Stimulated activated CD4-positive, alpha-beta T cell treated with anti-CD3 and anti-CD28 coated beads, Interleukin-1b, Interleukin-23, amount 100 ng/mL, for 24 hours (primary cell): Measurements from ENCODE around the gene TMEM18.

Experiments used
- DNase-seq, 4 experiments: peaks; one replicate each; pipeline ENCODE4 v3.0.0-alpha.2; 2020; ENCODE audit warnings: low read depth in 4 of 4, low spot score in 1 of 4

Gene TMEM18

GRCh38 chr2:635687-636621, 41.3 kb downstream of the TMEM18 start:
- DNase-seq: no peak

DNA sequence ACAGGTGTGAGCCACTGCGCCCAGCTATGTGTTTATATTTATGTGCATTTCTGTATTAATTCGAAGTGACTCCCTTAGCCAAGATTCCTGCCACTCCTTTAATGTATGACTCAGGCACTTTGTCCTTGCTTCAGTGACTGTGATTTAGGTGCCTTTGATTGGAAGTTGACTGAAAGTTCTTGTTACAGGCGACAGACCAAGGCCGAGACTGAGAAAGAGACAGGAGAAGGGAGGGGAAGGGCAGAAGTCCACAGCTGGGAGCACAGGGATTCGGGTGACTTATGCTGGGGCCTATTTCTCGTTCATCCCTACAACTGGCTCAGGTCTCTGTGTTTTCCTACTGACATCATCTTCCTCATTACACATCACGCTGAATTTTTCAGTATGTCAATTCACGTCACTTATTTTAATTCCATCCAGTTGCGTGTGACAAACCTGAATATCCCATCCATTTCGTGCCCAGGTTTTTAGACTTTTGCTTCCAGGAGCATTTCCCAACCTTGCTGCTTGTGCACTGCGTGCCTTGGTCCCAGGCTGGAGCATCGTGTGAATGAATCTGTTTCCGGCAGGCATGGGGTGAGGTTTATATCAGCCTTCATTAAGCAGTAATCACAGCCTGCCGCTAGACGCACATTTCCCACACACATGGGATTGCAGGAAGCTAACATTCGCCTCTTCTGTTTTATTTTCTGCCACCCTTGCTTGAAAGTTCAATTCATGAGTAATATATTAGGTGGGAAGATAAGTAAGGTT, 42.4 kb downstream of the TMEM18 start:
- DNase-seq: no peak

DNA sequence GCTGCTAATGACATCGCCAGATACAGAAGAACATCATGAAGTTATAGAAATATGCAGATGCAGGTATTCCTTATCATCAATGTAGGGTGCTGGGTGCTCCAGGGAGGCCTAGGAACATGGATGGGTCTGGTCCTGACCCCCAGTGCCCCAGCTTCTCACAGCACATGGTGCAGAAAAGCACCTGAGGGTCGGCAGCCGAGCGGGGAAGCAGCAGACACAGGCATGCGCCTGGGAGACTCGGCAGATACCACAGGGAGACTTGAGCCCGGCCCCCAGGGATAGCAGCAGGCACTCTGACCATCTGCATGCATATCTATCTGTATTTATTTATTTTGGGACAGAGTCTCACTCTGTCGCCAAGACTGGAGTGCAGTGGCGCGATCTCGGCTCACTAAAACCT, 43.2 kb downstream of the TMEM18 start:
- no peak for DNase-seq

DNA sequence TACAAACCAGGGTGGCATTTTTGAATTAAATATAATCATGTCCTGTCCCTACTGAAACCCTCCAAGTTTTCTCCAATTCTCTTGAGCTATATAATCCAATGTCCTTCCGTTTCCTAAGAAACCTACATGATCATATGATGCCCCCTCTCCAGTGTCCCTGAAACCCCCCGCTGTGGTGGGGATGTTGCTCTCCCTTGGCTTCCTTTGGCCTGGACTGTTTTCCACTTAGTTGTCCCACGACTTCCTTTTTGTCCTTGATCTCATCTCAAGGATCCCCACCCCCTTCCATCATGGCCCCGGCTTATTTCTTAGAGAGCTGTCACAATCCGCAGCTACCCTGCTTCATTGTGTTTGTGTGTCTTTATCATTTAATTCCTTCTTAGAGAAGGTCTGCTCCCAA, 43.8 kb downstream of the TMEM18 start:
- DNase-seq: no peak

DNA sequence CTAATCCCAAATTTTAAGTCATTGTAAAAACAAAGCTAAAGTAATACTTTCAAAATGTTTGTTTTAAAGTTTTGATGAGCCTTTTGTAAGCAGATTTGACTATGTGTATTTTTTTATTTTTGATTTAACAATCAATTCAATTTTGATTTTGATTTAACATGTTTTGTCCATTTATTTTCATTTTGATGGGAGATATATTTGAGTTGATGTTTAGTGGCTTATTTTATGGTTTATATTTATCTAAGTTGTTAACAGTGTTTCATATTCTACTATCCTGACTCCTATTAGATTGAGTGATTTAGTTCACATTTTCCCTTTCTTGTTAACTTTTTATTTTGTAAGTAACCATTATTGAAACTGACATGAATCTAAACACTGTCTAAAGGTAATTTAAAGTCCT, 44.7 kb downstream of the TMEM18 start:
- DNase-seq: no peak

- no peak for DNase-seq
These were observed 45.5 kb downstream of the TMEM18 start for GRCh38 chr2:631741-632140.

GRCh38 chr2:630451-631320, 46.5 kb downstream of the TMEM18 start:
- no peak for DNase-seq

GRCh38 chr2:629961-630360, 47.2 kb downstream of the TMEM18 start:
- no peak for DNase-seq

DNA sequence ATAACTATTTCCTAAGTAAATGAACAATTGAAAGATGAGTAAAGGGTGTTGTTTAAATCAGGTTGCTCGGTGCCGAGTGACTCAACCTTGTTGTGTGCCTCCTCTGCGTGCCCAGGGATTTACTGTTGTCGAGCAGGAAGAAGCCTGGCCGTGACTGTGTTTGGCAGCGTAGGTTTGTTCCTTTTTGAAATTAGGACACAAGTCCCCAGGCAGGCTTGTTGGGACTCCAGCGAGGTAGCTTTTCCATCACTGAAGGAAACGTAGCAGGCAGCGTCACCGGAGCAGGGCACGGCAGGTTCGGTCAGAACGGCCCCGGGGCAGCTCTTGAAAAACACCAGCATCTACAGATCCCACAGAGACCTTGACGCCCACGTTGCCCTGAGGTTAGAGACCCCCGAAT, 48.6 kb downstream of the TMEM18 start:
- DNase-seq: no peak

DNA sequence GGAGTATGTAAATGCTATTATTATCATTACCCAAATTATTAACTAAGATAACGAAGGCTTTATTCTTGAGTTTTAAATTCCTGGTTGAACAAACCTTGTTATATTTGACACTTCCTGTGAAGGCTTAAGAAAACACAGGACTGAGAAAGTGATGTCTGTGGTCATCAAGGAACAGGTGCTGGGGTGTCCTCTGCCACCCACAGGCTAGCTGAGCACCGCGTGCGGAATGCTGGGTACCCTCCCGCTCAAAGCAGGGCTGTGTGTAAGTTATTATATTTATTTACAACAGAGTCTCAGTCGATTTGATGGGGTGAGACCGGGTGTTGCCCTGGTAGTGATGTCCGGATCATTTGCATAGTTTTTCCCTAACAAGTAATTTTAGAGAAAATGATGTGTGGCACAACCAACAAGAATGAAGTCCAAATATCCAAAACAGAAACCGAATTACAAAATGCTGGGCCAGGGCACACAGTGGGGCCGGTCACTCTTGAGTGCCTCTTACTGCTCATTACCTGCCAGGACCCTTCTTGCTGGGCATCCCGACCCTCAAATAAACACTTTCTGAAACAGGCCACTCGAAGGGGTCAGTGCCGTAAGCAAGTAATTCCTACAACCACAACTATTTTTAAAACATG, 49.2 kb downstream of the TMEM18 start:
- no peak for DNase-seq

- DNase-seq: no peak
These were observed 49.9 kb downstream of the TMEM18 start for GRCh38 chr2:627340-627709.

DNA sequence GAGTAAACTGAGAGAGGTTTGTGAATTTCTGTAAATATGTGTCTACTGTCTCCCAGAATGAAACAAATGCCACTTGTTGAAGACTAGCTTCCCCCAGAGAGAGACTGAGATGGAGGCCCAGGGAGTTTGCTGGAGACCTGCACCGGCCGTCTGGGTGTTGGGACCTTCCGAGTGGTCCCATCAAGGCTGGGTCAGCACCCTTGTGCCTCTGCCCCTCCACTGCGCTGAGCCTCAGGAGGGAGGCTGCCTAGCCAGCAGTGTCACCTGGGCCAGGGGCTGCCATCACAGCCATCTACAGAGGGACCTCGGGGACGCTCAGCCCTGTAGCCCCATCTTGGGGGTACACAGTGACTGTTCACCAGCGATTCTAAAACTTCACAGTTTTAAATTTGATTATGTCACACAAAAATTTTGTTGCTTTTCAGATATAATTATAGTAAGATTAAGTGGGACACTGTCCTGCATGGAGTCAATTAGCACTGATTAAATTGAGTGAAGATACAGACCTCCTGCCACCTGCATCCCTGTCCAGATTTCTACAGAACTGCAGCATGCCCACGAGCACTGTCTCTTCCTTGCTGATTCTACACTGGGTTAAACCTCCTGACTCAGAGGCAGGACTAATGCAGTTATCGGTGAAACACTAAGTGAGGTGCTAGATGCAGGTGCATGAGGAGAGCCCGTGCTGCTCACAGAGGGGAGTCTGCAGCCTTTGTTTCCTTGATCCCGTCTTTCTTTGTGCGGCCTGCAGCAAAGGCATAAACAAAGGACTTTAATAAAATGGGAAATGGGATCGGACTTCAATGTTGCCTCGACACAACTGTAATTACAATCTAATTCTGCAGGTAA, 50.5 kb downstream of the TMEM18 start:
- DNase-seq: no peak

GRCh38 chr2:625415-626333, 51.5 kb downstream of the TMEM18 start:
- no peak for DNase-seq

DNA sequence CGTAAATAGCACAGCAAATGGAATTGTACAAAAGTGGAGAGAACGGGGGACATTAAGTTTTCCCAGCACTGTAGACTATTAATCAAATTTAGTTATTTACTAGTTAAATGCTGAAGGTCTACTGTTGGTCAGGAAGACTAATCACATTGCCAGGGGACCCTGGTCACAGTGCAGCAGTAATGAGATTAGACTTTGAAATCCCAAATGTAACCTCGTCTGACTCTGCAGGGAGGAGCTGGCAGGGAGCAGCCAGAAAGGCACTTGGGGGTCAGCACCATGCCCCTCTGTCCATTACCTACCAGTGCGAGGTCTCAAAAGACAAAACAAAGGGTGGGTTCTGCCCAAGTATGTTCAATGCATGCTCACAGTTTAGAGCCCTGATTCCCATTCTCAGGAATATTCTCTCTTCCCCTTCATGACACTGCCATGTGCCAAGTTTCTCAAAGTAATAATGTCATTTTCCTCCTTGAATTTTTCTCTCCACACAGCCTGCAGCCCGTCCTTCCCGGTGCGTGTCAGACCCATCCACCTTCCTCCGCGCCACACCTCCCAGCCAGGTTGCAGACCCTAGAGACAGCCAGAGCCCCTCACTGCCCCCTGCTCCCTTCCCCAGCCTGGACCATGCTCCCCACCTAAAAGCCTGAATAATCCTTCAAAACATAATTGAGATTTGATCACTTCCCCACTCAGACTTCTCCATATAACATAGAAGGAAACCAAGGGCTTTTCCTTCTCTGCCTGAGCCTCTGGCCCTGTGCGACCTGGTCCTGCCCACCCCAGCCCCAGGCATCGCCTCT, 52.5 kb downstream of the TMEM18 start:
- no peak for DNase-seq

DNA sequence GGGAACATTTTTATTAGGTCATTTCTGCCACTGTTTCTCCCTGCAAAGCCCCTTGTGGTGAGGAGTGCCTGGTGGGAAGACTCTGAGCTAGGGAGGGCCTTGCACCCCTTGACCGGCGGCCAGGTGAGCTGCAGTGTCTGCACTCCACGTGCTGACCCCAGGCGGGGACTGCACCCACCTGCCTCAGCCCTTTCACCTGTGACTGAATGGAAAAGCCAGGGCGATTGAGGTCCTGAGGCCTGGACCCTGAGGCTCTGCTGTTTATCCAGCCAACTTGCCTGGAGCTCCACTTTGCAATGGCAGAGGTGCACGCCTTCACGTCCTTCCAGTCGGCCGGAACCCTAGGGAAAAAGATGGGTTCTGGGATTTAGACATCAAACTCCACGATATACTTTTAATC, 53.1 kb downstream of the TMEM18 start:
- no peak for DNase-seq

DNA sequence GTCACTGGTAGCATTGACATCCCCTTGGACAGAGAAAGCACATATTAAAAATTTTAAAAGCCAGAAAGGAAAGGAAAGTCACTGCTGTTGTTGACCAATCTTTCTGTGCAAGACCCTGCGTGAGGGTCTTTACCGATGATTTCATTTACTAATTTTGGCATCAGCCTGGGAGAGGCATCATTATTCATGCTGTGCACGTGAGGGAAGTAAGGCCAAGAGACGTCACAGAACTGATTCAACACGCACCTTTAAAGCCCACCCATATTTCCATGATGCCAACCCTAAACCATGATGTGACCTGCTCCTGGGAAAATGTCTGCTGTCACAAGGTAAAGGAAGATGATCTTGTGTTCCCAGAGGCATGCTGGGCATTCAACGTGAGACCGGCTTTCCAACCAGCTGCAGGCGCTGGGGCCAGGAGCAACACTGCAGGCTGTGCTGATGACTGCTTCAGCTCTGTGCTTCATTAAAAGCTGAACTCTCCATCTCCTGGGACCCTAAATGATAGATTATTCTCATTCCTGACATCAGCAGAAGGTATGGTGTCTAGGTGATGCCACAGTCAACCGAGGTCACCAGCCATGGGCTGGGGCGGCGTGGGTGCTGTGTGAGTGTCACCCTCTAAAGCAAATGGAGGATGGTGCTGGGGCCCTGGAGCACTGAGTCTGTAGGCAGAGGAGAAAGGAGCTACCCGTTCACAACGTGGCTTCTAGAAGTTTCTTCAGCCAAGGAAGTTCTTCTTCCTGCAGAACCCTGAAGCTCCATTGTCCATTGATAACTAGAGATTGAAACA, 53.9 kb downstream of the TMEM18 start:
- DNase-seq: no peak

DNA sequence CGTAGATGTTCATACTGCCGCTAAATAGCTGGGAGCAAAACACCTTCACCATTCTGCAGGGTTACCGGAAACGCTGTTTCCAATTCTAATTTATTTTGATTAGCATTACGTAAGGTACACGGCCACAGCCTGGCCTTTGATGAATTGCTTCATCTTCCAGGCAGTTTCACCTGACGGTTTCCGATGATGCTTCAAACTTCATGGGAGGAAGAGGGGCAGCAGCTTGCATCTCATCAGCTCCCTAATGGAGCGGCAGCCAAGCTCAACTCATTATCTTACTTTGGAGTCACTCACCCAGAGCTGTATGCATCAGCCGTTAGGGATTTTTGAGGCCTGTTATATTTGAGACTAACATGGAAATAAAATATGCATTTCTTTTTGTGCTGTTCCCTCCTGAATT, 54.8 kb downstream of the TMEM18 start:
- no peak for DNase-seq
